K562 (cell line): ENCODE data around the gene GJC2. TPM values are rescaled to one million over a fixed set of nuclear protein-coding genes. Genes with fewer than 3 reads are reported as not detected.

Experiments
- ARID1B ChIP-seq: fragments of 450-650 bp; IDR thresholded peaks from 2 replicates; pipeline ENCODE4 v1.6.1; 2016; ENCODE audit warnings: antibody characterized with exemption, mild to moderate bottlenecking, inconsistent platforms
- CHD1 ChIP-seq: fragments of 200-600 bp; sonication (generic); IDR thresholded peaks from one replicate; pipeline ENCODE4 v1.6.1; 2012; ENCODE audit warnings: mild to moderate bottlenecking, moderate library complexity, low read length, inconsistent platforms
- EGR1 ChIP-seq: fragments of 450-650 bp; conservative IDR thresholded peaks from 2 replicates; pipeline ENCODE4 v1.6.1; 2017; ENCODE audit warnings: mild to moderate bottlenecking
- ERF ChIP-seq: fragments of 450-650 bp; formaldehyde crosslinking; IDR thresholded peaks from 2 replicates; pipeline ENCODE4 v1.4.0; 2020; ENCODE audit warnings: mild to moderate bottlenecking, mixed read lengths
- HLTF ChIP-seq: fragments of 450-650 bp; IDR thresholded peaks from 2 replicates; pipeline ENCODE4 v1.6.1; 2016
- KLF6 ChIP-seq: fragments of 250-450 bp; sonication (Bioruptor Pico); IDR thresholded peaks from 2 replicates; pipeline ENCODE4 v1.4.0; 2020; ENCODE audit warnings: mild to moderate bottlenecking, moderate library complexity, borderline replicate concordance
- NCOA1 ChIP-seq: fragments of 450-650 bp; IDR thresholded peaks from 2 replicates; pipeline ENCODE4 v1.6.1; 2016; ENCODE audit warnings: low read depth
- NCOA2 ChIP-seq, 2 experiments: fragments of 450-650 bp; IDR thresholded peaks; 2 replicates each; pipeline ENCODE4 v1.6.1; 2018; ENCODE audit warnings: mild to moderate bottlenecking in 2 of 2, moderate library complexity in 1 of 2; ENCODE audit not compliant: partially characterized antibody in 2 of 2
- NFATC3 ChIP-seq: fragments of 450-650 bp; IDR thresholded peaks from 2 replicates; pipeline ENCODE4 v1.6.1; 2017; ENCODE audit warnings: mild to moderate bottlenecking
- POLR2A ChIP-seq: fragments of 450-650 bp; conservative IDR thresholded peaks from 2 replicates; pipeline ENCODE4 v1.6.1; 2016
- POLR3G ChIP-seq: IDR thresholded peaks from 2 replicates; pipeline ENCODE4 v1.6.1; 2011; ENCODE audit not compliant: insufficient read length, insufficient replicate concordance; ENCODE audit errors: extremely low read depth
- PTTG1 ChIP-seq: fragments of 450-650 bp; IDR thresholded peaks from 2 replicates; pipeline ENCODE4 v1.6.1; 2016; ENCODE audit warnings: low read depth, mild to moderate bottlenecking, missing genetic modification characterization, missing compliant biosample characterization
- RBFOX2 ChIP-seq: fragments of 200-400 bp; formaldehyde crosslinking; IDR thresholded peaks from 2 replicates; pipeline ENCODE4 v1.6.1; 2017; ENCODE audit warnings: low read depth, mild to moderate bottlenecking, low read length, moderate library complexity
- RFX1 ChIP-seq: fragments of 450-650 bp; IDR thresholded peaks from 2 replicates; pipeline ENCODE4 v1.6.1; 2016; ENCODE audit warnings: mild to moderate bottlenecking, moderate library complexity
- SRSF9 ChIP-seq: fragments of 200-400 bp; formaldehyde crosslinking; IDR thresholded peaks from 2 replicates; pipeline ENCODE4 v1.6.1; 2017; ENCODE audit warnings: low read depth, low read length, borderline replicate concordance
- STAT5B ChIP-seq: fragments of 250-450 bp; sonication (Bioruptor Pico); IDR thresholded peaks from 2 replicates; pipeline ENCODE4 v1.8.0; 2021; ENCODE audit warnings: mild to moderate bottlenecking, inconsistent platforms
- U2AF1 ChIP-seq: fragments of 200-400 bp; formaldehyde crosslinking; optimal IDR thresholded peaks from 2 replicates; pipeline ENCODE3; 2017; ENCODE audit warnings: mild to moderate bottlenecking, low read depth, low read length, moderate library complexity
- XRCC4 ChIP-seq: IDR thresholded peaks from one replicate; pipeline ENCODE4 v1.6.1; 2011; ENCODE audit not compliant: insufficient read depth, insufficient read length; ENCODE audit errors: extremely low read depth
- ZNF146 ChIP-seq: IDR thresholded peaks from one replicate; pipeline ENCODE4 v1.6.1; 2018; ENCODE audit warnings: missing compliant biosample characterization; ENCODE audit not compliant: unreplicated experiment
- ZZZ3 ChIP-seq: fragments of 450-650 bp; IDR thresholded peaks from 2 replicates; pipeline ENCODE4 v1.6.1; 2016; ENCODE audit warnings: antibody characterized with exemption, mild to moderate bottlenecking, moderate library complexity
- polyA plus RNA-seq, 8 experiments: library from polyadenylated mRNA; depleted of rRNA in 4 of 8; stranded (reverse) in 5 of 8; unstranded in 3 of 8; fragments of >200 nt; fragmentation: Nextera tagmentation in 2 of 8; fragmentation: Illumina TruSeq in 1 of 8; extraction: Ambion mirVana in 2 of 8; extraction: Trizol in 1 of 8; gene quantifications; 2 replicates each; pipeline versions ENCODE4 v1.2.1 to v1.2.3, GENCODE V29; 2011 to 2014; ENCODE audit warnings: inconsistent platforms in 1 of 8, missing spikeins in 1 of 8
- total RNA-seq, 7 experiments: library from RNA; depleted of rRNA in 6 of 7; stranded (reverse); fragments of >200 nt in 6 of 7; fragmentation: Illumina TruSeq in 2 of 7; extraction: Trizol in 2 of 7; gene quantifications; 2 replicates each; pipeline versions ENCODE4 v1.2.1 to v1.2.3, GENCODE V29; 2011 to 2021; ENCODE audit warnings: low replicate concordance in 1 of 7
- TF ChIP-seq, protein P1 (sequence below): sonication (generic); formaldehyde crosslinking; IDR thresholded peaks from 2 replicates; pipeline ENCODE4 v1.9.0; 2022; ENCODE audit warnings: mild to moderate bottlenecking, missing genetic modification reagents
- TF ChIP-seq, protein P2 (sequence below): fragments of 250-450 bp; sonication (Bioruptor Pico); IDR thresholded peaks from 2 replicates; pipeline ENCODE4 v1.8.0; 2022; ENCODE audit warnings: moderate library complexity, mild to moderate bottlenecking, inconsistent platforms
- TF ChIP-seq, protein P3 (sequence below): conservative IDR thresholded peaks from 2 replicates; pipeline ENCODE4 v1.6.1; 2011; ENCODE audit warnings: low read depth, mild to moderate bottlenecking, low read length; ENCODE audit not compliant: control insufficient read depth
- TF ChIP-seq, protein P4 (sequence below): sonication (generic); formaldehyde crosslinking; IDR thresholded peaks from 2 replicates; pipeline ENCODE4 v1.8.0; 2022; ENCODE audit warnings: mild to moderate bottlenecking, missing genetic modification reagents
- TF ChIP-seq, protein P5 (sequence below): fragments of 450-650 bp; IDR thresholded peaks from 2 replicates; pipeline ENCODE4 v1.6.1; 2016
- TF ChIP-seq, protein P6 (sequence below): fragments of 450-650 bp; formaldehyde crosslinking; IDR thresholded peaks from 2 replicates; pipeline ENCODE4 v1.4.0; 2022; ENCODE audit warnings: missing genetic modification characterization

The GJC2 gene
- total and polyA plus RNA-seq, 9 of the 15 experiments (the other 6 are each of a cell fraction or from before 2014, with no cell fraction given): 0.03 to 0.62 (median 0.11) TPM; not detected in 2

DNA sequence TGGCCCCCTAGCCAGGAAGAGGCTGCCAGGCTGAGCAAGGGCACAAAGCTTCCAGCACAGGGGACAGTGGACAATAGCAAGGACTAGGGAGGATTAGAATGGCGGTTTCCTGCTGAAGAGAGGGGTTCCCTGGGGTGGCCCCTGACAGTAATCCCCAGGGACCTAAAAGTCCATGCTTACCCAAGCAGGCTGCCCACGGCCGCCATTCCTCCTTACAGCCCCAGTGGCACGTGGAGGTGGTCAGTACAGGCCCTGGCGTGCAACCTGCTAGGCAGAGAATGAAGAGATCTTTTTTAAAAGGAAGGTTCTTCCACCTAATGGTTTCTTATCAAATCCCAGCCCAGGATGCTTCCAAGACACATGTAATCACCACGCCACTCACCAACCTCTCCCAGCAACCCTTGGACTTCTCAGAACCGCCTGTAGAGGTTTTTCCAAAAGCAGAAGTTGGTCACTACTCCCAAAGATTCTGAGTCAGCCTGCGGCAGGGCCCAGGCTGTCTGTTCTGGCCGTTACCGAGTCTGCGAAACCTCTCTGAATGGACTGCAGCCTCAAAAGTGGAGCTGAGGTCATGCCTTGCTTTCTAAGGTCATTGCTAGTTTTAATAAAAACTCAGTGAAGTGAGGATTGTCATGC, 41.6 kb upstream of the GJC2 start (continued):
- TF ChIP-seq, protein P1, sequence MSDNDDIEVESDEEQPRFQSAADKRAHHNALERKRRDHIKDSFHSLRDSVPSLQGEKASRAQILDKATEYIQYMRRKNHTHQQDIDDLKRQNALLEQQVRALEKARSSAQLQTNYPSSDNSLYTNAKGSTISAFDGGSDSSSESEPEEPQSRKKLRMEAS: peak; percentile 59
- TF ChIP-seq RFX1: no peak
- TF ChIP-seq HLTF: no peak
- no peak for TF ChIP-seq ERF (CRISPR knock-in tag)
- TF ChIP-seq NCOA1: no peak
- TF ChIP-seq ARID1B: no peak
- TF ChIP-seq, protein P2, sequence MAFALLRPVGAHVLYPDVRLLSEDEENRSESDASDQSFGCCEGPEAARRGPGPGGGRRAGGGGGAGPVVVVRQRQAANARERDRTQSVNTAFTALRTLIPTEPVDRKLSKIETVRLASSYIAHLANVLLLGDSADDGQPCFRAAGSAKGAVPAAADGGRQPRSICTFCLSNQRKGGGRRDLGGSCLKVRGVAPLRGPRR: no peak
- TF ChIP-seq, protein P3, sequence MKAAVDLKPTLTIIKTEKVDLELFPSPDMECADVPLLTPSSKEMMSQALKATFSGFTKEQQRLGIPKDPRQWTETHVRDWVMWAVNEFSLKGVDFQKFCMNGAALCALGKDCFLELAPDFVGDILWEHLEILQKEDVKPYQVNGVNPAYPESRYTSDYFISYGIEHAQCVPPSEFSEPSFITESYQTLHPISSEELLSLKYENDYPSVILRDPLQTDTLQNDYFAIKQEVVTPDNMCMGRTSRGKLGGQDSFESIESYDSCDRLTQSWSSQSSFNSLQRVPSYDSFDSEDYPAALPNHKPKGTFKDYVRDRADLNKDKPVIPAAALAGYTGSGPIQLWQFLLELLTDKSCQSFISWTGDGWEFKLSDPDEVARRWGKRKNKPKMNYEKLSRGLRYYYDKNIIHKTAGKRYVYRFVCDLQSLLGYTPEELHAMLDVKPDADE: 0 out of 2 replicates have a peak, but pooled peaks have one; percentile 39
- TF ChIP-seq NCOA2 (IDR thresholded peaks at IDR 0.05; ENCODE audit: partially characterized antibody in 2 of 2): no peak
- no peak for TF ChIP-seq POLR3G
- TF ChIP-seq U2AF1: no peak
- no peak for TF ChIP-seq NFATC3
- TF ChIP-seq ZNF146 (CRISPR knock-in tag): no peak
- TF ChIP-seq ZZZ3: no peak
- TF ChIP-seq, protein P4, sequence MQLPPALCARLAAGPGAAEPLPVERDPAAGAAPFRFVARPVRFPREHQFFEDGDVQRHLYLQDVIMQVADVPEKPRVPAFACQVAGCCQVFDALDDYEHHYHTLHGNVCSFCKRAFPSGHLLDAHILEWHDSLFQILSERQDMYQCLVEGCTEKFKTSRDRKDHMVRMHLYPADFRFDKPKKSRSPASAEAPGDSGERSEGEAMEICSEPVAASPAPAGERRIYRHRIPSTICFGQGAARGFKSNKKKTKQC (CRISPR knock-in tag): no peak
- TF ChIP-seq POLR2A: no peak
- TF ChIP-seq STAT5B (CRISPR knock-in tag): no peak
- TF ChIP-seq RBFOX2: 0 out of 2 replicates have a peak, but pooled peaks have one; percentile 21
- no peak for TF ChIP-seq KLF6 (CRISPR knock-in tag)
- no peak for TF ChIP-seq SRSF9
- TF ChIP-seq, protein P5, sequence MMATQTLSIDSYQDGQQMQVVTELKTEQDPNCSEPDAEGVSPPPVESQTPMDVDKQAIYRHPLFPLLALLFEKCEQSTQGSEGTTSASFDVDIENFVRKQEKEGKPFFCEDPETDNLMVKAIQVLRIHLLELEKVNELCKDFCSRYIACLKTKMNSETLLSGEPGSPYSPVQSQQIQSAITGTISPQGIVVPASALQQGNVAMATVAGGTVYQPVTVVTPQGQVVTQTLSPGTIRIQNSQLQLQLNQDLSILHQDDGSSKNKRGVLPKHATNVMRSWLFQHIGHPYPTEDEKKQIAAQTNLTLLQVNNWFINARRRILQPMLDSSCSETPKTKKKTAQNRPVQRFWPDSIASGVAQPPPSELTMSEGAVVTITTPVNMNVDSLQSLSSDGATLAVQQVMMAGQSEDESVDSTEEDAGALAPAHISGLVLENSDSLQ: peak; percentile 65
- TF ChIP-seq EGR1: no peak
- TF ChIP-seq, protein P6, sequence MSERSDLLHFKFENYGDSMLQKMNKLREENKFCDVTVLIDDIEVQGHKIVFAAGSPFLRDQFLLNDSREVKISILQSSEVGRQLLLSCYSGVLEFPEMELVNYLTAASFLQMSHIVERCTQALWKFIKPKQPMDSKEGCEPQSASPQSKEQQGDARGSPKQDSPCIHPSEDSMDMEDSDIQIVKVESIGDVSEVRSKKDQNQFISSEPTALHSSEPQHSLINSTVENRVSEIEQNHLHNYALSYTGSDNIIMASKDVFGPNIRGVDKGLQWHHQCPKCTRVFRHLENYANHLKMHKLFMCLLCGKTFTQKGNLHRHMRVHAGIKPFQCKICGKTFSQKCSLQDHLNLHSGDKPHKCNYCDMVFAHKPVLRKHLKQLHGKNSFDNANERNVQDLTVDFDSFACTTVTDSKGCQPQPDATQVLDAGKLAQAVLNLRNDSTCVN (CRISPR knock-in tag): no peak
- TF ChIP-seq CHD1: no peak
- no peak for TF ChIP-seq XRCC4
- no peak for TF ChIP-seq PTTG1 (tag)
